Uterus (tissue), 2 donors: ENCODE results near the gene LMBRD1.

ENCODE experiments used
- POLR2A ChIP-seq, 2 donors: fragments of 450-650 bp; IDR thresholded peaks; one replicate each; pipeline ENCODE4 v1.6.1; 2016; ENCODE audit warnings: antibody characterized with exemption in 2 of 2, mild to moderate bottlenecking in 1 of 2, moderate library complexity in 1 of 2
- TF ChIP-seq, protein P1 (sequence below), 4 experiments: fragments of 200-600 bp in 2 of 4; fragments of 450-650 bp in 2 of 4; sonication (generic) in 2 of 4; IDR thresholded peaks; one replicate each; pipeline ENCODE4 v1.5.1; 2016 to 2019; ENCODE audit warnings: antibody characterized with exemption in 4 of 4, mild to moderate bottlenecking in 2 of 4, moderate library complexity in 1 of 4

DNA sequence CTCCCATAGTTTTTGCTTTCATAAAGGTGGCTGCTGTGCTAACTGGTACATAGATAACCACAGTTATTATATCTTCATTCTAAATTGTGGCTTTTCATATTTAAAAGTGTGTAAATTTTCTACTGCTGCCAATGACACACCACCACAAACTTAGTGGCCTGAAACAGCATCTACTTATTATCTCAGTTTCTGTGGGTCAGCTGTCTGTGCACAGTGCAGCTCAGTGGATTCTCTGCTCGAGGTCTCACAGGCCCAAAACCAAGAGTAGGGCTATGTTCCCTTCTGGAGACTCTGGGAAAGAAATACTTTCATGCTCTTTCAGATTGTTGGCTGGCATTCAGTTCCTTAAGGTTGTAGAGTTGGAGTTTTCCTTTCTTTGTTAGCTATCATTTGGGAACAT is 90.1 kb downstream of the LMBRD1 start:
- TF ChIP-seq, protein P1, sequence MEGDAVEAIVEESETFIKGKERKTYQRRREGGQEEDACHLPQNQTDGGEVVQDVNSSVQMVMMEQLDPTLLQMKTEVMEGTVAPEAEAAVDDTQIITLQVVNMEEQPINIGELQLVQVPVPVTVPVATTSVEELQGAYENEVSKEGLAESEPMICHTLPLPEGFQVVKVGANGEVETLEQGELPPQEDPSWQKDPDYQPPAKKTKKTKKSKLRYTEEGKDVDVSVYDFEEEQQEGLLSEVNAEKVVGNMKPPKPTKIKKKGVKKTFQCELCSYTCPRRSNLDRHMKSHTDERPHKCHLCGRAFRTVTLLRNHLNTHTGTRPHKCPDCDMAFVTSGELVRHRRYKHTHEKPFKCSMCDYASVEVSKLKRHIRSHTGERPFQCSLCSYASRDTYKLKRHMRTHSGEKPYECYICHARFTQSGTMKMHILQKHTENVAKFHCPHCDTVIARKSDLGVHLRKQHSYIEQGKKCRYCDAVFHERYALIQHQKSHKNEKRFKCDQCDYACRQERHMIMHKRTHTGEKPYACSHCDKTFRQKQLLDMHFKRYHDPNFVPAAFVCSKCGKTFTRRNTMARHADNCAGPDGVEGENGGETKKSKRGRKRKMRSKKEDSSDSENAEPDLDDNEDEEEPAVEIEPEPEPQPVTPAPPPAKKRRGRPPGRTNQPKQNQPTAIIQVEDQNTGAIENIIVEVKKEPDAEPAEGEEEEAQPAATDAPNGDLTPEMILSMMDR (IDR thresholded peaks at IDR 0.05): no peak
- no peak for TF ChIP-seq POLR2A (IDR thresholded peaks at IDR 0.05)
